Measurements from ENCODE around the gene MAN1C1. TPM values are rescaled to one million over a fixed set of nuclear protein-coding genes. Genes with fewer than 3 reads are reported as not detected.
"Not testable (repeated sequence)": the region's sequence is repeated elsewhere in the genome, so short reads cannot be mapped to it uniquely, and the experiment has no call there.

The MAN1C1 gene
- polyA plus RNA-seq, 1 of the 3 experiments (the other 2 are of a cell fraction): 0.20 TPM

DNA sequence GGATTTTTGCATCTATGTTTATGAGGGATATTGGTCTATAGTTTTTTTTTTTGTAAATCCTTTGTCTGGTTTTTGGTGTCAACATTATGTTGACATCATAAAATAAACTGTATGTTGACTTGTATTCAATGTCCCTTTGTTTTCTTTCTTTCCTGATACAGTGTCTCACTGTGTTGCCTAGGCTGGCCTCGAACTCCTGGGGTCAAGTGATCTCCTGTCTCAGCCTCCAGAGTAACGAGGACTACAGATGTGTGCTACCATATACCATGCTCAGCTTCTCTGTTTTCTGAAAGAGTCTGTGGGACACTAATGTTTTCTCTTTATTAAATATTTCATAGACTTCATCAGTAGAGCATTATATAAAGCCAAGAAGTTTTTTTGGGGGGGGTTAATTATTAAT lies 18.3 kb downstream of the MAN1C1 start (continued):
- no peak for TF ChIP-seq REST (IDR thresholded peaks at IDR 0.05; ENCODE audit: low read depth, low read length)
- TF ChIP-seq CHD2 (IDR thresholded peaks at IDR 0.05; ENCODE audit: low read length, partially characterized antibody): no peak

DNA sequence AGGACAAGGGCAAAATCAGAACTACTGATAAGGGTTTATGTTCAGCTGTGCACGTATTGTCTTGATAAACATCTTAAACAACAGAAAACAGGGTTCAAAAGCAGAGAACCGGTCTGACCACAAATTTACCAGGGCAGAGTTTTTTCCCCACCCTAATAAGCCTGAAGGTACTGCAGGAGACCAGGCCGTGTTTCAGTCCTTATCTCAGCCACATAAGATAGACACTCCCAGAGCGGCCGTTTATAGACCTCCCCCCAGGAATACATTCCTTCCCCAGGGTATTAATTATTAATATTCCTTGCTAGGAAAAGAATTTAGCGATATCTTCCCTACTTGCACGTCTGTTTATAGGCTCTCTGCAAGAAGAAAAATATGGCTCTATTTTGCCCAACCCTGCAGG lies 19.6 kb downstream of the MAN1C1 start:
- CTCF ChIA-PET: interaction anchor here (1.3 kb wide), 1 partner anchor 30 kb away, joined by 3 read pairs; no protein-coding TSS in a partner anchor

GRCh38 chr1:25640646-25641328 lies 24.2 kb downstream of the MAN1C1 start:
- no peaks in the 10 kb centered on the region for H3F3A ChIP-seq (replicated peaks; ENCODE audit: insufficient read depth)
- no peak for TF ChIP-seq POLR2AphosphoS5 (IDR thresholded peaks at IDR 0.05; ENCODE audit: low read depth, low read length)
- no peaks in the 10 kb centered on the region for H4K20me1 ChIP-seq (ENCODE audit: insufficient read depth)
- no peak overlapping the region for H3K27ac ChIP-seq (ENCODE audit: low read depth in 2 of 2, low read length in 1 of 2)
- no peak overlapping the region for H3K4me3 ChIP-seq (ENCODE audit: low read depth in 2 of 2, low read length in 1 of 2)
- H3K4me1 ChIP-seq (ENCODE audit: control insufficient read depth in 1 of 2, insufficient read depth in 2 of 2, low read depth in 1 of 2, low read length in 1 of 2): no peaks in the 10 kb centered on the region; a peak in 1 of 4 replicates
- no peak overlapping the region for H3K4me2 ChIP-seq
- DNase-seq: no peak
- H3K9me3 ChIP-seq: peaks cover 5% of the 10 kb centered on the region; the same call in 1 of the 2 replicates
- H3K9ac ChIP-seq: no peak overlapping the region
- POLR2A ChIA-PET: no interaction called here
- peaks cover 11% of the 10 kb centered on the region; the same call in 1 of the 2 replicates for H3K27me3 ChIP-seq (ENCODE audit: insufficient read depth)
- no peaks in the 10 kb centered on the region for H3K79me2 ChIP-seq (ENCODE audit: insufficient read depth)
- no peaks in the 10 kb centered on the region for H3K36me3 ChIP-seq (replicated peaks in 1 of 2; ENCODE audit: control insufficient read depth in 1 of 2, insufficient read depth in 2 of 2, low read length in 1 of 2)
- no peak overlapping the region for H2AFZ ChIP-seq (ENCODE audit: low read depth)
- no peaks in the 10 kb centered on the region for H3K9me2 ChIP-seq
- CTCF ChIA-PET: interaction anchor here (1.3 to 2.0 kb wide), 2 partner anchors 22 kb away, joined by 5 to 7 read pairs; no protein-coding TSS in a partner anchor
- WGBS (ENCODE audit: low lambda C conversion rate): 63% methylated on average over 10 of the region's 10 CpGs

More for the DNA sequence above, 19.6 kb downstream of the MAN1C1 start:
- H3K4me2 ChIP-seq; H3K79me2 ChIP-seq (ENCODE audit: insufficient read depth); POLR2A ChIA-PET; H3K4me1 ChIP-seq (ENCODE audit: control insufficient read depth in 1 of 2, insufficient read depth in 2 of 2, low read depth in 1 of 2, low read length in 1 of 2); H3K9me2 ChIP-seq; H3K9ac ChIP-seq; H3K27ac ChIP-seq (ENCODE audit: low read depth in 2 of 2, low read length in 1 of 2); DNase-seq; H3K36me3 ChIP-seq (replicated peaks in 1 of 2; ENCODE audit: control insufficient read depth in 1 of 2, insufficient read depth in 2 of 2, low read length in 1 of 2); H4K20me1 ChIP-seq (ENCODE audit: insufficient read depth); H2AFZ ChIP-seq (ENCODE audit: low read depth); H3K9me3 ChIP-seq; H3F3A ChIP-seq (replicated peaks; ENCODE audit: insufficient read depth); H3K4me3 ChIP-seq (ENCODE audit: low read depth in 2 of 2, low read length in 1 of 2): not testable (repeated sequence)
- peaks cover 19% of the 10 kb centered on the region; the same call in 1 of the 2 replicates for H3K27me3 ChIP-seq (ENCODE audit: insufficient read depth)
- 59% methylated on average over 7 of the region's 7 CpGs for WGBS (ENCODE audit: low lambda C conversion rate)

- no peak overlapping the region for H3K4me3 ChIP-seq (ENCODE audit: low read depth in 2 of 2, low read length in 1 of 2)
- H3K27me3 ChIP-seq (ENCODE audit: insufficient read depth): peaks cover 13% of the 10 kb centered on the region; the same call in 1 of the 2 replicates
- H3F3A ChIP-seq (replicated peaks; ENCODE audit: insufficient read depth): no peaks in the 10 kb centered on the region
- no peaks in the 10 kb centered on the region for H3K79me2 ChIP-seq (ENCODE audit: insufficient read depth)
- WGBS (ENCODE audit: low lambda C conversion rate): 51% methylated on average over 4 of the region's 4 CpGs
- no peak for DNase-seq
- no peak overlapping the region for H3K9ac ChIP-seq
- no peak overlapping the region for H3K4me2 ChIP-seq
- H3K9me3 ChIP-seq: peaks cover 4% of the 10 kb centered on the region; the same call in 1 of the 2 replicates
- no peaks in the 10 kb centered on the region for H3K36me3 ChIP-seq (replicated peaks in 1 of 2; ENCODE audit: control insufficient read depth in 1 of 2, insufficient read depth in 2 of 2, low read length in 1 of 2)
- no peak overlapping the region for H3K27ac ChIP-seq (ENCODE audit: low read depth in 2 of 2, low read length in 1 of 2)
- ChIA-PET CTCF (interaction anchor here (2.0 kb wide), 1 partner anchor 23 kb away, joined by 7 read pairs; no protein-coding TSS in a partner anchor), POLR2A (no interaction called here)
- H3K4me1 ChIP-seq (ENCODE audit: control insufficient read depth in 1 of 2, insufficient read depth in 2 of 2, low read depth in 1 of 2, low read length in 1 of 2): no peaks in the 10 kb centered on the region; a peak in 1 of 4 replicates
- no peaks in the 10 kb centered on the region for H3K9me2 ChIP-seq
- H2AFZ ChIP-seq (ENCODE audit: low read depth): no peak overlapping the region
- H4K20me1 ChIP-seq (ENCODE audit: insufficient read depth): no peaks in the 10 kb centered on the region
- TF ChIP-seq PBX3 (IDR thresholded peaks at IDR 0.05) (no peak), REST (IDR thresholded peaks at IDR 0.05; ENCODE audit: low read depth, low read length) (no peak), RFX5 (IDR thresholded peaks at IDR 0.05; ENCODE audit: low read length) (no peak), FOSL2 (IDR thresholded peaks at IDR 0.05; ENCODE audit: borderline replicate concordance, low read depth) (no peak), FOXM1 (IDR thresholded peaks at IDR 0.05; ENCODE audit: low read depth) (no peak), EZH2phosphoT487 (IDR thresholded peaks at IDR 0.05; ENCODE audit: borderline replicate concordance, low read depth) (no peak), TCF12 (IDR thresholded peaks at IDR 0.05) (no peak)
These were observed 24.7 kb downstream of the MAN1C1 start for GRCh38 chr1:25641329-25641725.
